ENCODE measurements around the gene TSKU.
A peak's percentile ranks its signal among the peaks of the same experiment; 100 is the strongest.
"Not testable (repeated sequence)": the region's sequence is repeated elsewhere in the genome, so short reads cannot be mapped to it uniquely, and the experiment has no call there.

The TSKU gene

GRCh38 chr11:76801736-76802135 lies 18.6 kb downstream of the TSKU start:
- no peak for DNase-seq (ENCODE audit: low read depth in 2 of 2)

GRCh38 chr11:76802151-76802550 lies 19.0 kb downstream of the TSKU start:
- no peak for DNase-seq (ENCODE audit: low read depth in 2 of 2)

- no peak for DNase-seq (ENCODE audit: low read depth in 2 of 2)
Measured at GRCh38 chr11:76802621-76803020, 19.5 kb downstream of the TSKU start.

DNA sequence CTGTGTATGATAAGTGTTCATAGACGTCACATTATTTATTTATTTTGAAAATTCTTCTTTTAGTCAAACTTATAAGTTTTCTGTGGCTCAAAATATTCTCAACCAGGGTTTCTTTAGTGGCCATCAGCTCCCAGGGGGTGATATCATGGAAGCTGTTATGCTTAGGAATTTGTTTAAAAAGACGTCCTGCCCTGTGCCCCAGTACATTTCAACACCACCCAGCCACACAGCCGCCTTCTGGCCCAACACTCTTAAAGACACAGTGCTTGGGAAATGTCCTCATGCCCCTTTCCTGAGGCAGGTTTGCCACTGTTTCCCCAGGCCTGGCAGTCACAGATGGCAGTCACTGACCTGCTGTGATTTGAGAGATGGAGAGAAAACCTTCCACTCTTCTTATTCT lies 19.9 kb downstream of the TSKU start:
- no peak for DNase-seq (ENCODE audit: low read depth in 2 of 2)

DNA sequence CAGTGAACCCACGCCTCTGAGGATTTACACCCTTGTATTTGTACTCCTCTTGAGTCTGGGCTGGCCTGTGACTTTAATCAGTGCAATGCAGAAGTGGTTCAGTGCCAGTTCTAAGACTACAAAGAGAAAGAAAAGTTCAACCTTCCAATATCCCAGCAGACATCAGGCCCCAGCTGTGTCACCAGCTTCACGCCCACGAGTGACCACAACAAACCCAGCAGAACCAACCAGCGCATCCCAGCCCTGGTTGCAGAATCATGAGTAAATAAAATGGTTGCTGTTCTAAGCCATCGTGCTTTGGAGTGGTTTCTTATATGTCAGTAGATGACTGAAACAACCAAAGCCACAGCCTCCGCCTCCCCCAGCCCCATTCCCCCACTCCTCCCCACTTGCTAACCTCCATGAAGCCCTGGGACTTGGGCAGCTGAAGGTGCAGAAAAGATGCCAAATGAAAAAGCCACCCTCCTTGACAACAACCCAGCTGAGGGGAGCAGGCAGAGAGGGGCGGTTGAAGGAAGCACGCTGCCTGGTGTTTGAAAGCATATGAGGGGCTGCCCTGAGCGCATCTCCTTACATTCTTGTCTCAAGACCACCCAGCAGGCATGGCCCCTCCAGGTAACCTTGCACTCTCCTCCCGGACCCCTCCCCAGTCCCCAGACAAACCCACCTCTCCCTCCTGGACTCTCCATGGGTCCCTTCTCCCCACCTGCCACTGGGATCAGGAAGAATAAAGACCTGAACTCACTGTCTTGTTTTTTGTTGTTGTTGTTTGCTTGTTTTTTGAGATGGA lies 20.9 kb downstream of the TSKU start:
- DNase-seq (ENCODE audit: low read depth in 2 of 2): peak; percentile 46 to 71

DNA sequence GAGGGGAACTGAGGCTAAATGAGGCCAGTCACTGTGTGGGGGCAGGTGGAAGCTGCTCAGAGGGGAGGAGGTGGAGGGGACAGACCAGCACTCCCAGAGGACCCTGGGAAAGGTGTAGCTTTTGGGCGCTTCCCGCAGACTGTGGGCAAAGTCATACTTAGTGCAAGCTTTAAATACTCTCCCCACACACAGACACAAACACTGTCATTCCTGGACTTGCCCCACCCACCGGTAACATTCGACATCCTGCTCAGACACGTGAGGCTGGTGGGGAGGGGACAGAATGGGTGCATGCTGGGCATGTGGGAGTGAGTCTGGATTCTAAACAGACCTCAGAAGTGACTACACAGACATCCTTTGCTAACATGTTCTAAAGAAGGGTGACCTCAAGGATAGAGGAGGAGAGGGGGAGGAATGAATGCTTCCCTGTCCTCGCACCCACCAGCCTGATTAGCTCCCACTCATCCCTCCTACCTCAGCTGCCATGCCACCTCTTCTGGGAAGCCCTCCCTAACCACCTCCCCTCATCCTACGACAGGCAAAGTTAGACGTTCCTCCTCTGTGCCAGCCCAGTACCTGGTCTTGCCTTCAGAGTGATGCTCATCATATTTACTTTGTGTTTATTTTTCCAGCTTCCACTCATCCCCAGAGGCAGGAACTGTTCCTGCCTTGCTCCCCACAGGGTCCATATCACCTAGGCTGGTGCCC lies 22.2 kb downstream of the TSKU start:
- DNase-seq (ENCODE audit: low read depth in 2 of 2): peak in 1 of 2 donors; percentile 48

DNA sequence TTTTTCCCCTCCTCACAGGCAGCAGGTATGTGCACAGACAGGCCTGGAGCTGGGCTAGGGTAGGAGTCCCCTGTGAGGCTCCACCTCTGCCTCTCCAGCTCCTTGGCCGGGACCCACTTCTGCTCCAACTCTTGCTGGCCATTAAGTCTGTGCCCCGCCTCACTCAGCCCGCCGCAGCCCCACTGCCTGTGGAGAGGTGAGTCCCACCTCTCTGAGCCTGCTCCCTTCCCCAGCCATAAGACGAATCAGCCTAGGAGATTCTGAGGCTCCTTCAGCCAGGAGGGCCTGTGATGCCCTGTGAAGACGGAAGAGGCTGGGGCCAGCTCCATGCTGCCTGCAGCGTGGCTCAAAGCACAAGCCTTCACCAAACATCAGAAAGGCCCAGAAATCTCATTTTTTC lies 23.0 kb downstream of the TSKU start:
- DNase-seq (ENCODE audit: low read depth in 2 of 2): no peak

GRCh38 chr11:76806608-76807205 lies 23.6 kb downstream of the TSKU start:
- DNase-seq (ENCODE audit: low read depth in 2 of 2): no peak

DNA sequence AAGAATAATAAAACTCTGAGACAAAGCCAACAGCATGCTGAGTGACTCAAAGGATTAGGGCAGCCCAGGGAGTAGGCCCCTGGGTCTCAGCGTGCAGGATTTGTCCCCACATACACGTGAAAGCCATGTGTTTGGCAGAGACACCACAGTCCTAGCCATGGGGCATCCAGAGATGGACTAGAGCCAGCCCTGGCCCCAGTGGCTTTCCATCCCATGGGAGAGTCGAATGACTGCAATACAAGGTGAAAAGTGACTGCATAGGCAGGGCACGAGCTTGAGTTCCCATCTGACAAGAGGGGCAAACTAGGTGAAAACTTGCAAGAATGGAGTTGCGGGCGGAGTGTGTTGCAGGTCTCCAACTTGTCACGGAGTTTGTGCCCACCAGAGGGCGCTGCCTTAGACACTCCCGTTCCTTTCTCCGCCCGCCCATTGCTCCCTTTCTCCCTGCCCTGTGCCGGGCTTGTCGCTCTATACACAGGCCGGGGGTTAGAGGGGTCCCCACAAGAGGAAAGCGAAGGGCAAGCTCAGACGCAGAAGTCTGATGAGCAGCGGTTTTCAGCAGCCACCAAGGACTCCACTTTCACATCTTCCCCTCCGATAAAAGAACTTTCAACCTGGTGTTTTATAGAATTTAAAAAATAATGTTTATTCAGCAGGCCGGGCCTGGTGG lies 24.2 kb downstream of the TSKU start:
- peak; percentile 63 to 73 for DNase-seq (ENCODE audit: low read depth in 2 of 2)

- no peak for DNase-seq (ENCODE audit: low read depth in 2 of 2)
Measured at GRCh38 chr11:76808171-76808570, 25.0 kb downstream of the TSKU start.

DNA sequence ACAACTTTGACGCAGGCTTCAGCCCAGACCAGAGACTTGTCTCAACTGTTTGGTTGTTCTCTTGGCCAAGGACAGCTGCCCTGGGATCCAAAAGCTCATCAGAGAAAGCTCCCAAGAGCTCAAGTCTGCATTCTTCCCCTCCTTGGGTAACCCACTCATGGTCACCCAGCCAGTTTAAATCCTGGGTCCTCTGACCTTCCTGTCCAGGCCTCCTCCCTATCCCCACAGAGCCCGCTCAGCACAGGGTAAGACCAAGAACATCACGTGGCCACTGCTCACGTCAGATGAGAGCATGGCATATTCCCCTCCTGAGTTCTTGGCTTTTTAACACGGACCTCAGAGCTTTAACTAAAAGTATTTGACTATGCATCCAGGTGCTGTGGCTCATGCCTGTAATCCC lies 25.8 kb downstream of the TSKU start:
- DNase-seq (ENCODE audit: low read depth in 2 of 2): no peak

GRCh38 chr11:76810151-76810853 lies 27.1 kb downstream of the TSKU start:
- DNase-seq (ENCODE audit: low read depth in 2 of 2): peak in 1 of 2 donors; percentile 36

- DNase-seq (ENCODE audit: low read depth in 2 of 2): no peak
Measured at GRCh38 chr11:76811259-76811658, 28.1 kb downstream of the TSKU start.

DNA sequence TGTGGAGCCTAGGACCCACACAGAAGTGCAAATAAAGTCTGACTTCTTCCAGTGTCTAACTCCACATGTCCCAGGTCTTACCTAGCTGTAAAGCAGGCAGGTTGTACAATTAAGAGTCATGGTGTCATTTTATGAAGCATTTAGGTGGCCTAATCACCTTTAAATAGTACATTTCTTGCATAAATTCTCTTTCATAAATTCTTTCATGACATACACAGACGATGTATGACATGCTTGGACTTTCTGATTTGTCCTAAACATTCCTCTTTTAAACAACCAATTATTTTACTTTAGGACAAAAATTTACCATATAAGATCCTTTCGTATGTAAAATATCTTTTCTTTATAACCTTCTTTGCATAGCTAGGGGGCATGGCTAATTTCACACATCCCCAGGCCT lies 31.3 kb downstream of the TSKU start:
- no peak for DNase-seq (ENCODE audit: low read depth in 2 of 2)

DNA sequence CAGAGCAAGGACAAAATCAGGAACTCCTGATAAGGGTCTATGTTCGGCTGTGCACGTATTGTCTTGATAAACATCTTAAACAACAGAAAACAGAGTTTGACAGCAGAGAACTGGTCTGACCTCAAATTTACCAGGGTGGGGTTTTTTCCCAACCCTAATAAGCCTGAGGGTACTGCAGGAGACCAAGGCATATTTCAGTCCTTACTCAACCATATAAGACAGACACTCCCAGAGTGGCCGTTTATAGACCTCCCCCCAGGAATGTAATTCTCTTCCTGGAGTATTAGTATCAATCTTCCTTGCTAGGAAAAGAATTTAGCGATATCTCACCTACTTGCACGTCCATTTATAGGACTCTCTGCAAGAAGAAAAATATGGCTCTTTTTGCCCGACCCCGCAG lies 32.5 kb downstream of the TSKU start:
- DNase-seq (ENCODE audit: low read depth in 2 of 2): not testable (repeated sequence)

DNA sequence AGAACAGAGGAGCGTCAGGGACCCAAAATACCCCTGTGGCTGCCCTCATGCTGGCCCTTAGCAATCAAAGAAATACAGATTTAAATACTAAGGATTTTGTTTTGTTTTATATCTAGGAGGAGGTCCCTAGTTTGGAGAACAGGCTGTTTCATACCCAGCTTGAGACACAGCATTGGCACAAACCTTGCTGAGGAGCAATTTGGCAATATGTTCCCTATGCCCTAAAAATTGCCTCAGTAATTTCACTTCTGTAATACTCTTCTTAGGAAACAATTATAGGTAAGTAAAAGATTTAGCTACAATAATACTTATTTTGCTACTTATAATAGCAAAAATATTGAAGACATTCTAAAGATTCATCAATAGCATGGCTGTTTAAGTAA lies 37.0 kb downstream of the TSKU start:
- DNase-seq (ENCODE audit: low read depth in 2 of 2): no peak

- not testable (repeated sequence) for DNase-seq (ENCODE audit: low read depth in 2 of 2)
Measured at GRCh38 chr11:76821396-76821795, 38.2 kb downstream of the TSKU start.

DNA sequence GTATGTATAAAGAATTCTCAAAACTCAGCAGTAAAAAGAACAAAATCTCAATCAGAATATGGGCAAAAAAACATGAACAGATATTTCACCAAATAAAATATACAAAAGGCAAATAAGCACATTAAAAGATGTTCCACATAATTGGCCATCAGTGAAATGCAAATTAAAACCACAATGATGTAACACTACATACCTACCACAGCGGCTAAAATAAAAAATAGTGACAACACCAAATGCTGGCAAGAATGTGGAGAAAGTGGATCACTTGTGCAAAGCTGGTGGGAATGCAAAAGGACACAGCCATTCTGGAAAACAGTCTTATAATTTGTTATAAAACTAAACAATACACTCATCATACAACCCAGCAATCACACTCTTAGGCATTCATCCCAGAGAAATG lies 39.2 kb downstream of the TSKU start:
- no peak for DNase-seq (ENCODE audit: low read depth in 2 of 2)

DNA sequence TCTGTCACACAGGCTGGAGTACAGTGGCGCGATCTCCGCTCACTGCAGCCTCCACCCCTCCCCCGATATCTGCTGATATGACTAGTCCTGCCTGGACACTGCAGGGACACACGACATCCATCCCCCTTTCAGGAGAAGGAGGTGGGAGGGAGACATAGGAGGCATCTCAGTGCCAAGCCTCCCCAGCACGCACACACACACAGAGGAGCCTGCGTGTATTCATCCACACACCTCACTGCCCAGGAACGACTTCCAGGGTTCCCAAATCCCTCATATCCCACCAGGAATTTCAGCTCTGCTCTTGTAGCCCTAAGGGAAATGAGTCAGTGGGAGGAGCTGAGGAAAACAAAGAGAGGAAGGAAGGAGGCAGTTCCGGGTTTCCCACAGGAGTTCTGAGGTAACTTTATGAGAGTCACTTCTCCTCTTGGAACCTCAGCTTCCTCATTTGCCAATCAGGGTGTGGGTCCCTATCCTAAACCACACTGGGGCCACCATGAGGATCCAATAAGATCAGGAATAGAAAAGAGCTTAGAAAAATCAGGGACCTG lies 40.4 kb downstream of the TSKU start:
- DNase-seq (ENCODE audit: low read depth in 2 of 2): no peak

GRCh38 chr11:76824083-76824939 lies 41.2 kb downstream of the TSKU start:
- DNase-seq (ENCODE audit: low read depth in 2 of 2): no peak

All from stimulated activated CD8-positive, alpha-beta memory T cell treated with anti-CD3 and anti-CD28 coated beads, Interleukin-2, amount 100 ng/mL, for 48 hours (primary cell).